Activated CD8-positive, alpha-beta T cell treated with anti-CD3 and anti-CD28 coated beads for 36 hours (primary cell): ENCODE data around the gene CEMIP. TPM values are rescaled to one million over a fixed set of nuclear protein-coding genes. Genes with fewer than 3 reads are reported as not detected.
A peak's percentile ranks its signal among the peaks of the same experiment; 100 is the strongest.

Experiments used
- ATAC-seq: fragments of 200-7000 bp; cut with Tn5 transposase; one replicate; pipeline ENCODE4 v1.10.0; 2021; ENCODE audit warnings: mild to moderate bottlenecking, moderate library complexity
- CTCF ChIA-PET: fragments of 350-600 bp; sonication (Branson Sonifier 250); formaldehyde crosslinking; loops from one replicate; lab custom pipeline; 2021; ENCODE audit warnings: antibody characterized with exemption; lab: Charles Lee
- POLR2A ChIA-PET: fragments of 350-600 bp; sonication (Branson Sonifier 250); formaldehyde crosslinking; loops from one replicate; lab custom pipeline; 2021; ENCODE audit warnings: antibody characterized with exemption; lab: Charles Lee
- DNase-seq: peaks from one replicate; pipeline ENCODE4 v3.0.0-alpha.2; 2020
- H3K27ac Mint-ChIP-seq: one replicate; pipeline ENCODE4 v1.8.0; 2021; ENCODE audit warnings: mild to moderate bottlenecking, mixed read lengths
- H3K27me3 Mint-ChIP-seq: one replicate; pipeline ENCODE4 v1.8.0; 2021; ENCODE audit warnings: mixed read lengths
- H3K36me3 Mint-ChIP-seq: one replicate; pipeline ENCODE4 v1.8.0; 2021; ENCODE audit warnings: low read depth, mixed read lengths
- H3K4me1 Mint-ChIP-seq: one replicate; pipeline ENCODE4 v1.8.0; 2021; ENCODE audit warnings: low read depth, mixed read lengths
- H3K4me3 Mint-ChIP-seq: one replicate; pipeline ENCODE4 v1.8.0; 2021; ENCODE audit warnings: mild to moderate bottlenecking, moderate library complexity, mixed read lengths
- H3K9me3 Mint-ChIP-seq: one replicate; pipeline ENCODE4 v1.8.0; 2021; ENCODE audit warnings: mixed read lengths
- intact Hi-C: fragments of 100-400 bp; cut with micrococcal nuclease; formaldehyde crosslinking; loops from one replicate; pipeline ENCODE4 v1.10.0; 2022
- total RNA-seq, 2 experiments: library from RNA; stranded (reverse); gene quantifications; one replicate each; pipeline ENCODE4 v1.2.3, GENCODE V29; 2021
- TF ChIP-seq, protein P1 (sequence below): fragments of 200-600 bp; IDR thresholded peaks from one replicate; pipeline ENCODE4 v1.8.0; 2022; ENCODE audit warnings: antibody characterized with exemption, mild to moderate bottlenecking

The CEMIP gene
- total RNA-seq, 2 experiments from 2014 or later, result not detected

GRCh38 chr15:80856400-80856799, 77.2 kb downstream of the CEMIP start:
- Mint-ChIP-seq H3K36me3 (no peaks in the 10 kb centered on the region), H3K4me1 (peaks cover 17% of the 10 kb centered on the region), H3K9me3 (no peaks in the 10 kb centered on the region), H3K27me3 (peaks cover 2% of the 10 kb centered on the region), H3K4me3 (no peak overlapping the region), H3K27ac (no peak overlapping the region)
- intact Hi-C loops, result no loop called here
- ChIA-PET POLR2A (interaction anchor here (0.6 kb wide), 1 partner anchor 703 kb away, joined by 3 read pairs; no protein-coding TSS in a partner anchor), CTCF (interaction anchor here (1.2 kb wide), 1 partner anchor 79 kb away, joined by 3 read pairs; no protein-coding TSS in a partner anchor)
- TF ChIP-seq, protein P1, sequence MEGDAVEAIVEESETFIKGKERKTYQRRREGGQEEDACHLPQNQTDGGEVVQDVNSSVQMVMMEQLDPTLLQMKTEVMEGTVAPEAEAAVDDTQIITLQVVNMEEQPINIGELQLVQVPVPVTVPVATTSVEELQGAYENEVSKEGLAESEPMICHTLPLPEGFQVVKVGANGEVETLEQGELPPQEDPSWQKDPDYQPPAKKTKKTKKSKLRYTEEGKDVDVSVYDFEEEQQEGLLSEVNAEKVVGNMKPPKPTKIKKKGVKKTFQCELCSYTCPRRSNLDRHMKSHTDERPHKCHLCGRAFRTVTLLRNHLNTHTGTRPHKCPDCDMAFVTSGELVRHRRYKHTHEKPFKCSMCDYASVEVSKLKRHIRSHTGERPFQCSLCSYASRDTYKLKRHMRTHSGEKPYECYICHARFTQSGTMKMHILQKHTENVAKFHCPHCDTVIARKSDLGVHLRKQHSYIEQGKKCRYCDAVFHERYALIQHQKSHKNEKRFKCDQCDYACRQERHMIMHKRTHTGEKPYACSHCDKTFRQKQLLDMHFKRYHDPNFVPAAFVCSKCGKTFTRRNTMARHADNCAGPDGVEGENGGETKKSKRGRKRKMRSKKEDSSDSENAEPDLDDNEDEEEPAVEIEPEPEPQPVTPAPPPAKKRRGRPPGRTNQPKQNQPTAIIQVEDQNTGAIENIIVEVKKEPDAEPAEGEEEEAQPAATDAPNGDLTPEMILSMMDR, result peak; percentile 32
- ATAC-seq (no peak), DNase-seq (peak; percentile 16)

DNA sequence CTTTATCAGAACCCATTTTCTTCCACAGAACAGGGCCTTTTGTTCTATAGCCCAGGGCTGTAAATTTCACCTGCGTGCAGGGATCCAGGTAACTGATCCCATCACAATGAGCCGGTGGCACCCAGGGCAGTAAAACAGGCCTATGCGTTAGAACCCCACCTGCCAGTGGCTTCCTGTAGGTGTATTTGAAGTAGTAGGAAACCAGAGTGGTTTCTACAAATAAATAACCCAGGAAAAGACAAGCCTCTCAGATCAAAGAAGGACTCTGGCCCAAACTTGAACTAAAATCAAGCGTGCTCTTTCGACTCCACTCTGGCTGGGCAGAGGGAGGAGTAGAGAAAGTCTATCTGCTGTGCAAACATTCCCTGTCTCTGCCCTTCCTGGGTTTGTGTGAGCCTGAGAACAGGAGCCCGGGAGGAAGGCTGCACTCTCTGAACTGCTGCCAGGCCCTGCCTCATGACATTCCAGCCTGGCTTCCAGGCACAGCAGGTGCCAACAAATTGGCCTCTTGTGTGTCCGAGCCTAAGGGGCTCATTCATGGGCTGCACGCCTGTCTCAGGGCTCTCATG, 77.7 kb downstream of the CEMIP start:
- H3K27ac Mint-ChIP-seq, result no peak overlapping the region
- intact Hi-C loops, result no loop called here
- ChIA-PET CTCF (interaction anchor here (1.2 kb wide), 1 partner anchor 80 kb away, joined by 3 read pairs; no protein-coding TSS in a partner anchor), POLR2A (interaction anchor here (0.6 kb wide), 1 partner anchor 704 kb away, joined by 3 read pairs; no protein-coding TSS in a partner anchor)
- no peak for ATAC-seq
- no peak overlapping the region for H3K4me3 Mint-ChIP-seq
- H3K4me1 Mint-ChIP-seq, result peaks cover 17% of the 10 kb centered on the region
- TF ChIP-seq, protein P1, result no peak
- DNase-seq, result no peak
- H3K36me3 Mint-ChIP-seq, result no peaks in the 10 kb centered on the region
- no peaks in the 10 kb centered on the region for H3K9me3 Mint-ChIP-seq
- H3K27me3 Mint-ChIP-seq, result peaks cover 2% of the 10 kb centered on the region

DNA sequence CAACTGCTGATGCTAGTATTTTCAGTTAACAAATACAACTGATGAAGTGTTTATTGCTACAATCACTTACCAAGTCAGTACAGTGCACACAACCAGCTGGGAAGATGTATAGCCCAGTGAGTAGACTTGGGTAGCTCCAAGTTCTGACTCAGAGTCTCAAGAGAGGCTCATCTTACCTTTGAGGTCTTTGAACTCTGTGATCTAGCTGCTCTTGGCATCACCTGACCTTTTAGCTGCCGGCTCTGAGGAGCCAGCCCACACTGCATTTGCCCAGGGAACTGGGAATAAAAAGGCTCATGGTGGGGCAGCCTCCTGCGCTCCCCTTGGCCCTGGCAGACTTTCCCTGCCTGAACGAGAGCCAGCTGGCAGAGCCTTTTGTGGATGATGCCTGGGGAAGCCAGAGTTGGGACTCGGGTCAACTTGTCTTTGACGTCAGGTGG, 82.6 kb downstream of the CEMIP start:
- Mint-ChIP-seq H3K9me3 (no peaks in the 10 kb centered on the region), H3K4me1 (peaks cover 10% of the 10 kb centered on the region), H3K36me3 (no peaks in the 10 kb centered on the region), H3K27ac (no peak overlapping the region), H3K27me3 (peaks cover 2% of the 10 kb centered on the region), H3K4me3 (no peak overlapping the region)
- TF ChIP-seq, protein P1, result no peak
- POLR2A ChIA-PET, result no interaction called here
- DNase-seq, result no peak
- no peak for ATAC-seq
- CTCF ChIA-PET, result interaction anchor here (1.2 to 1.6 kb wide), 2 partner anchors 86 to 108 kb away, joined by 3 to 4 read pairs; no protein-coding TSS in a partner anchor
- intact Hi-C loops, result no loop called here

- POLR2A ChIA-PET, result no interaction called here
- no peaks in the 10 kb centered on the region for H3K4me1 Mint-ChIP-seq
- DNase-seq (no peak), ATAC-seq (no peak)
- no peak overlapping the region for H3K27ac Mint-ChIP-seq
- no peaks in the 10 kb centered on the region for H3K9me3 Mint-ChIP-seq
- no peaks in the 10 kb centered on the region for H3K36me3 Mint-ChIP-seq
- no peak overlapping the region for H3K4me3 Mint-ChIP-seq
- CTCF ChIA-PET, result no interaction called here
- TF ChIP-seq, protein P1, result no peak
- H3K27me3 Mint-ChIP-seq, result peaks cover 2% of the 10 kb centered on the region
- intact Hi-C loops, result no loop called here
These were observed 85.5 kb downstream of the CEMIP start for GRCh38 chr15:80864666-80865065.

DNA sequence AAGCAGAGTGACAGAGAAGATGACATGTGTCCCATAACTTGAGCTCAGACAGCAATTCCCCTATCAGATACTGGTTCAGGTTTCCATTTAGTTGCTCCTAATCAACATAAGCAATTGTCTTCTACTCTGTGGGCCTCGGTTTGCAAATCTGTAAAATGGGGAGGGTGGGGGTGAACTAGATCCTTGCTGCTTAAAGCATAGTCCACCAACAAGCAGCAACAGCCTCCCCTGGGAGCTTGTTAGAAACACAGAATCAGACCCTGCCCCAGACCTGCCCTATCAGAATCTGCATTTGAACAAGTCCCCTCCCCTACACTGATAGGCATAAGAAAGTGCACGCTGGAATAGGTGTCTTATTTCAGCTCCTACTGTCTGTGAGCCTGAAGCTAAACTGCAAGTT, 87.8 kb downstream of the CEMIP start:
- TF ChIP-seq, protein P1, result no peak
- Mint-ChIP-seq H3K9me3 (no peaks in the 10 kb centered on the region), H3K4me3 (no peak overlapping the region), H3K36me3 (no peaks in the 10 kb centered on the region), H3K27me3 (no peaks in the 10 kb centered on the region), H3K4me1 (no peaks in the 10 kb centered on the region), H3K27ac (no peak overlapping the region)
- ChIA-PET POLR2A (no interaction called here), CTCF (no interaction called here)
- ATAC-seq (no peak), DNase-seq (no peak)
- intact Hi-C loops, result no loop called here
